GM19452 (cell line): ENCODE data around the gene SCRN2.

Experiments
- ATAC-seq: cut with Tn5 transposase; IDR thresholded peaks from one replicate; pipeline ENCODE4 v1.9.1; 2021; ENCODE audit not compliant: unreplicated experiment

SCRN2 gene

DNA sequence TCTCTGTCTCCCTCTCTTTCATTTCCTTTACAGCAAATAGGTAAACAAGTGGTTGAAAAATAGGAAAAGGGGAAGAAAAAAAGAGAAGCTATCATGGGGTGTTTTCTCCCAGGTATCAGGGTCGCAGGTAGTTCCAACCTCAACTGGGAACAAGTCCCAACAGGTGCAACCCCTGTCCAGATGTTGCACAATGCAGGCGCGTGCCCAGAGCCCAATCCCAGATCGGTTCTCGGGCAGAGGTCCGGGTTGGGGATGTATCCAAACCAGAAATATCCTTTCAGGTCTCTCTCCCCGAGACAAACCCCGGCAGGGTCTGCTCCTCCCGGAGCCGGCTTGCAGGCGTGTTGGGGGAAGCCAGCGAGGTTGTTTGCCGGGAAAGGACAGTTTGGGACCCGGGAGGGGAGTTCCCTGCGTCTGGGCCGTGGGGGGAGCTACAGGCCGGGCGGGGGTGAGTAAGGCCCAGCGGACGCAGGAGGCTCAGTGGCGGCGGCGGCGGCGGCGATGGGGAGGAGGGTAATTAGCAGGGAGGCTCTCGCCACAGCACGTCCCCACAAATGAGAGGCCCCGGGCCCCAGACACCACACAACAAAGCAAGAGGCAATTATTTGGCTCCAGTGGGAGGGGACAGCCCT lies 31.1 kb upstream of the SCRN2 start:
- ATAC-seq, result no peak

- ATAC-seq, result no peak
These were observed 30.0 kb upstream of the SCRN2 start for GRCh38 chr17:47871048-47871447.

GRCh38 chr17:47870056-47870455 lies 29.0 kb upstream of the SCRN2 start:
- ATAC-seq, result no peak

GRCh38 chr17:47869114-47869513 lies 28.0 kb upstream of the SCRN2 start:
- ATAC-seq, result no peak

GRCh38 chr17:47867813-47868533 lies 26.9 kb upstream of the SCRN2 start:
- no peak for ATAC-seq

DNA sequence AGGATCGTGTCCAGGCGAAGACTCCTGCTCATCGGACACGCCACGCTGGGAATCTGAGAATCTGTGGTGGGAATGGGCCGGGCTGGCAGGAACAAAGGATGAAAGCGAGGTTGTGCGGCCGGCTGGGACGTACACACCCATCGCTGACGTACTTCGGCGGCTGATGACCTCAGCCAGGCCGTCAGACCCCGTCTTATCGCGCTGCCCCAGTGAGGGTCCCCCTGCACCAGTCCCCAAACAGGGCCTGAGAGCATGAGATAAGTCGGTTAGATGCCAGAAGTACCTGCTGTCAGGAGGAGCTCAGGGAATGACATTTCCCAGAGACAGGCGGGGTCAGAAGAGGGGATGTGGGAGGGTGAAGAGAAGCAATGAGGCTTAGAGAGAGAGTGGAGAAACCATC lies 25.9 kb upstream of the SCRN2 start:
- no peak for ATAC-seq

DNA sequence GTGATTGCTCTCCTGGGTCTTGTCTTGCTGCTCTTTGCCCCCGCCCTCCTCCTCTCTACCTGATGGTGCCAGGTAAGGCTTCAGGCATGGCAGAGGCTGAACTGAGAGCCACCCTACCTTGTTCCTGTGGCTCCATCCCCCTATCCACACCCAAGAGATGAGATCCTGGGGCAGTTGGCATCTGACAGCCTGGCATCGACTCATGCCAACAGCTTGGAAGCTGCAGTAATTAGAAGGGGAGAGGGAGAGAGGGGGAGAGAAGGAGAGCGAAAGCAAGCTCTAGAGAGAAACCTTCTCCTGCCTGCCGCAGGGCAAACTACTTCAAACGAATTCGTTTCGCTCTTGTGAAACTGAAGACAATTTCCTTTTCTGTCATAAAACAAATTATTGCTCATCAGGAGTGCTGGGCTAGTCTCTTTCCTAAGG lies 23.7 kb upstream of the SCRN2 start:
- ATAC-seq, result no peak

- ATAC-seq, result no peak
These were observed 21.8 kb upstream of the SCRN2 start for GRCh38 chr17:47862621-47863440.

- ATAC-seq, result no peak
These were observed 19.3 kb upstream of the SCRN2 start for GRCh38 chr17:47860386-47860785.

DNA sequence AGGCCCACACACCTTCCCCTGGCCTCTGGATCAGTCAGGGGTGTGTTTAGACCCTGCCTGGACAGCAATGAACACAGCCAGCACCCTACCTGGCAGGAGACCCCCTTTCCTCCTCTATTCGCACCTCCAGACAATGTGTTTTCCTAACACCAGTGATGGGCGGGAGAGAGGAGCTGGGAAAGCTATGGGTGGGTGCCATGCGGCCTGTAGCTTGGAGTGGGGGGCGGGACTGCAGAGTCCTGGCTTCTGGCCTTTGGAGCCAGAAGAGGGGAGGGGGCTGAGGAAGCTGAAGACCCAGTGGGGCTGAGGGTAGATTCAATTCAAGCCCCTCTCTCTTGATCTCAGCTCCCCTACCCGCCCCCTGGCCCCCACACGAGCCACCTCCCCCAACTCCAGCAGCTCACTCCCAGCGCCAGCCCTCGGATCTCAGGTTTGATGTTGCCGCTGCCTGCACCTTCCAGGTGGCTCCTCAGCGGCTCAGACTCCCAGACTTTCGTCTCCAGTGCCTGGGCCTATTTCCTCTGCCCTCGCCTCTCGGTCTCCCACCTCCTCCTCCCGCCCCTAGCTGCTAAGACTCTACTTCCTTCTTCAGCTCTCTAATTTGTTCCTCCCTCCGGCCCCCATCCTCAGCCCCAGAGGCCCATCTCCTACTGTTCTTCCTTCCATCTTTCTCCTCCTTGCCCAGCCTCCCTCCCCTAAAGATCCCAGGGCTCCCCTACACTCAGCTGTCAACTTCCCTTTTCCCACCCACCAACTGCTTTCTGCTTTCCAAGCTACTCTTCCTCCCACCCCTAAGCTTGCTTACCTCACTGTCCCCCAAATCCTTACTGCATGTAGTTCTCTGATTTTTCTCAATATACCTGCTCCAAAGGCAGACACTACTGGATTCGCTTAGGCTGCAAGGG lies 16.7 kb upstream of the SCRN2 start:
- no peak for ATAC-seq

DNA sequence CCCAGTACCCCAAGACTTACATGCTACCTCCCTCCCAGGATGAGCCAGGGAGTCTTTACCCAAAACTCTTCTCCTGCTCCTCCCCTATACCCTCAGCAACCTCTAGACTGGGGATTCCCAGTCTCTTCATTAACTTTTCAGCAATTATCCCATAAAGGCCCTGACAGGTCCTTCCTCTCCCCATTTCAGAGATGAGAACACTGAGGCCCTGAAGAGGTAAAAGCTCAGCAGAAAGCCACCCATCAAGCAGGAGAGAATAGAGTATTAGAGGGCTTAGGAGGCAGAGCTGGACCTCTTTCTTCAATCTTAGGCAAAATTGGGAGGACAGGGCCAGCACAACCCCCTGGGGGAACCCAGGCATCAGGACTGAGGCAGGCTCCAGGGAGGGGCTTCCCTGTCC lies 15.8 kb upstream of the SCRN2 start:
- ATAC-seq, result no peak

GRCh38 chr17:47855737-47856136 lies 14.7 kb upstream of the SCRN2 start:
- ATAC-seq, result no peak

- no peak for ATAC-seq
These were observed 12.5 kb upstream of the SCRN2 start for GRCh38 chr17:47853616-47854015.

- ATAC-seq, result no peak
These were observed 11.3 kb upstream of the SCRN2 start for GRCh38 chr17:47852113-47852949.

DNA sequence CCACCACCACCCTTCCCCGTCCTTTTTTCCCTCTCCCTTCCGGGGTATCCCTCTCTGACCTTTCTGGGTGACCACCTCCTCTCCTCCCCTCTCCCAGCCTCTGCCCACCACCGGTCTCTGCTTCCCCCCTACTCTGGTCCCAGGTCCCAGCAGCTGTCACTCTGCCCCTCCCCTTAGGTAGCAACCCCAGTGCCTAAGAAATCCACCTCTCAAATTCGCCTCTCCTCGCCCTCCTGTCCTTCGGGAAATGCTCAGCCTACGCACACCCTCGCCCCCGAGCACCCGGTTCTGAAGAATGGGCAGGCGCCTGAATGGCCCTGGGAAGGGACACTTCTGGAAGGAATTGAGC lies 10.7 kb upstream of the SCRN2 start:
- ATAC-seq, result no peak

DNA sequence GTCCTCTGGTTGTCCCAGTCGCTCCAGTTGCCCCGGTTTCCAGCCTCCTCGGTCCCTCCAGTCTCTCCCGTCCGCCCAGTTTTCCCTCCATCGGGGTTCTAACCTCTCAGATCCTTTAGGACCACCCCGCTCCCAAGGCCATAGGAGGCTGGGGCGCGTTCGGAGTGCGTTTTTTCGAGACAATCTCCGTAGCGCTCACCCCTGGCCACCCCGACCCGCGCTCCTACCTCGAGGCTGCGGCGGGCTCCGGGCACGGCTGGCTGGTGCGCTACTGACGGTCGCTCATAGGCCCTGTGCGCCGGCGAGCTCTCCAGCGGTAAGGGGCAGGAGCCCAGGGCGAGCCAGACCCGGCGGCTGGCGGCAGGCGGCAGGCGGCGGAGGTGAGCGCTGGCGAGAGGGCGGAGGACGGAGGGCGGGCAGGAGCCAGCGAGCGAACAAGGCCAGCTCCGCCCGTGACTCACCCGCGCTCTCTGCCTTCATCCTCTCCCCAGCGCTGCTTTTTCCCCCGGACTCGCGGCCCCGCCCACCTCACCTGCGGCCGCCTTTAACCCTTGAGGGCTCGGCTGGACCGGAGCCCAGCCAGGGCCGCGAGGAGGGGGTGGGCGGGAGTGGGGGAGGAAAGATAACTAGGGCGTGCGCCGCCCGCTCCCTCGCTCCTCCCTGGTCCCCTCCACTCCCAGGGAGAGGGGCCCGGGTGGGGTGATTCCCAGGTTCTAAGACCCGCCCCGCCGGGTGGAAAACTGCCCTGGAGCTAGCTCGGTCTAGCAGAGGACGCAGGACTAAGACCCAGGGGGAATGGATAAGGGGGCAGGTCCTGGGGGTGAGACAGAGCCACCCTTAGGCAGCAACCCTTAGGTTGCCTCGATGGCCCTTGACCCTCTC lies 9.9 kb upstream of the SCRN2 start, which contains the start of gene SP6:
Gene SP6, minus strand, starts transcription at position 472 of the 882 bp plus-strand sequence. CDS start 2,734 bp downstream, outside the sequence.
- ATAC-seq, result no peak

DNA sequence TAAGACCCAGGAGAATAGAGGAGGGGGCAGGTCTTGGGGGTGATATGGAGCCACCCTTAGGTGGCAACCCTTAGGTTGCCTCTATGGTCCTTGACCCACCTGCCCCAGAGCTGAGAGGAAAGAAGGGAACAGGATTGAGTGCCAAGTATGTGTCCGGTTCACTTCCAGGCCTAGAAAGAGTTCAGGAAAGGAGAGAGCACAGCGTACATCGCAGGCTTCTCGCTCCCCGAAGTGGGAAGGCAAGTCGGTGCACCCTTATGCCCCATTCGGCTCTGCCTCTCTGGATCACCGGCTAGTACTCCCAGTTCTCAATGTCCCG lies 9.3 kb upstream of the SCRN2 start:
- ATAC-seq, result no peak

DNA sequence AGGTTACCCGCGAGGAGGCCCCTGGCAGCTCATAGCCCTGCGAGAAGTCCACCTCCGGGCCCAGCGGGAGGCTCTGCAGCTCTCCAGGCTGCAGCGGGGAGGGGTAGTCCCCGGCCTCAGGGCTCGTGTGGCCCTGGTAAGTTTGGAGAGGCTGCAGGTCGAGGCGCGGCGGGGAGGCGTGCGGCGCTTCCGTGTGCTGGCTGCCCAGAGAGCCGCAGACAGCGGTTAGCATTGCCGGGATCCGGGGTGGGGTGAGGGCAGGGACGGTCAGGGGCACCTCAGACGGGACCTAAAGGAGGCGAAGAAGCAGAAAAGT lies 7.1 kb upstream of the SCRN2 start:
- no peak for ATAC-seq
